AG20443 (cell line): ENCODE data around the gene SELPLG.
A peak's percentile ranks its signal among the peaks of the same experiment; 100 is the strongest.
"Not testable (repeated sequence)": the region's sequence is repeated elsewhere in the genome, so short reads cannot be mapped to it uniquely, and the experiment has no call there.

Source experiments
- DNase-seq: peaks from one replicate; pipeline ENCODE4 v3.0.0; 2012; ENCODE audit warnings: low spot score, mixed read lengths

The SELPLG gene

DNA sequence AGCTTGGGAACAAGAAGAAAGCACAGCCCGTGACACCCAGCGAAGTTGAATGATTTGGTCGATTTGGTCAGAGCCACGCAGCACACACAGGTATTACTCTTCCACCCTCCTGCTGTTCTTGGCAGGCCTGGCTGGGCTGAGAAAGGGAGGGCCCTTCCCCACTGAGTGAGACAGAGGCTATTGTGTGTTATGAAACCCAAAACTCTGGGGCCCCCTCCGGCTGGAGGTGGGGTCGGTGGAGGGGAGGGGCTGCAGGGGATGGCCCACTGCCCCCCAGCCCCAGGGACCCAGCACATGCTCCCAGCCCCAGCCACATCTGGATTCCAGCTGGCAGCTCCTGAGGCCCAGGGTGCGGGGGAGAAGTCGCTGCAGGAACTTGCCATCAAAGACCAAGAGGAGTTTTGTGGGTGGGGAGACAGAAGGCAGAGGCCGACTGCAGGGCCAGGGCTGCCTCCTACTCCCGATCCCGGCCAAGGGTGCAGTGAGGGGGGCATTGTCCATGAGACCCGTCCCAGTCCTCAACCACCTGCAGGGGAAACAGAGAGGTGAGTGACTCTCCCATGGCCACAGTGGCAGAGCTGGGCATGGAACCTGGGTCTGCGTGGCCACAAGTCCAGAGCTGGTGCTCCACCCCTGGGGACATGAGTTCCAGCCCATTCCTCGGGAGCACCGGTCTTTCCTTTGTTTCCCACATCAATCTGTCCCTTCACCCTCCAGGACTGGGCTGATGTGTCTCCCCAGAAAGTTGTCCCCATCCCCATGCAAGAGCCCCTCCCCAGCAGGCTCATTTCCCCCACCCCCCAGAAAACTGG lies 44.5 kb downstream of the SELPLG start:
- DNase-seq, result peak; percentile 42

DNA sequence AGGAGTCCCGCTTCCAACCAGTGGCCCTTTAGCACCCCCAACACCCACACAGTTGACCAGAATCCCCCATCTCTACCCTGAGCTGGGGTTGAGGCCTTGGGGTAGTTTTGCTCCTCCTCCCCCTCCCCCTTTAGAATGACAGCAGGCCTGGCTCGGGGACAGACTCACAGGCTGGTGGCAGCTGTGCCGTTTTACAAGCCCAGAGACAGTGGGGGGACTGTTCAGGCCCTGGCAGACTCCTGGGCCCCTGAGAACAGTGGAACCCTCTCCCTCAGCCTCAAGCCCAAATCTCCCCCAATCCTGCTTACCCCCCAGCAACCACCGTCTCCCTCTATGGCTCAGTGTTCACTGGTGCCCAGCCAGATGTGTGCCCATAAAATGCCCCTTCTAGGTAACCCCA lies 45.9 kb downstream of the SELPLG start:
- no peak for DNase-seq

DNA sequence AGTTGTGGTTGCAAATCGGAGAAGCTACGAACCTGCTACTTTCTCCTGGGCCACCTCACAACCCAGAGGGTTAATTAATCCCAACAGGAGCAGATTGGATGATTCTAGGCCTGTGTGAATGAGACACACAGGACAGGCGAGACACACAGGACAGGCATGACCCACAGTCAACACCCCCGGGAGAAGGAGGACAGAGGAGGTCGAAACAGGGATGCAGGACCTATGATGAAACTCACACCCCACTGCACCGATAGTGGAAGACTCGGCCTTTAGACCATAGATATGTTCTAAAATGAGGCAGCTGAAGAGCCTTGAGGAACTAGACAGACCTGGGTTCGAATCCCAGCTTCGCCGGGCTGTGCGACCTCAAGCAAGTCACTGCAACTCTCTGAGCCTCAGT lies 47.4 kb downstream of the SELPLG start:
- no peak for DNase-seq

DNA sequence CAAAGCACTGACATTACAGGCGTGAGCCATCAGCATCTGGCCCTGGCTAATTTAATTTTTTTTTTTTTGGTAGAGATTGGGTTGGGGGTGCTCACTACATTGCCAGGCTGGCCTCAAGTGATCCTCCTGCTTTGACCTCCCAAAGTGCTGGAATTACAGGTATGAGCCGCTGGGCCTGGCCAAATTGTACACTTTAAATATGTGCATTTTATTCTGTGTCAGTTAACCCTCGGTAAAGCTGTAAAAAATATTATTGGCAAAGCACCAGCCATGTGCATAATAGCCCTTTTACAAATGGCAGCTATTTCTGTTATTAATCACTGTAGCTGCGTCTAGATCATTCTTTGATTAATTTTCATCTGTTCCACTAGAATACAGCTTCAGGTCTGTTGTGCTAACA lies 47.8 kb downstream of the SELPLG start:
- no peak for DNase-seq

DNA sequence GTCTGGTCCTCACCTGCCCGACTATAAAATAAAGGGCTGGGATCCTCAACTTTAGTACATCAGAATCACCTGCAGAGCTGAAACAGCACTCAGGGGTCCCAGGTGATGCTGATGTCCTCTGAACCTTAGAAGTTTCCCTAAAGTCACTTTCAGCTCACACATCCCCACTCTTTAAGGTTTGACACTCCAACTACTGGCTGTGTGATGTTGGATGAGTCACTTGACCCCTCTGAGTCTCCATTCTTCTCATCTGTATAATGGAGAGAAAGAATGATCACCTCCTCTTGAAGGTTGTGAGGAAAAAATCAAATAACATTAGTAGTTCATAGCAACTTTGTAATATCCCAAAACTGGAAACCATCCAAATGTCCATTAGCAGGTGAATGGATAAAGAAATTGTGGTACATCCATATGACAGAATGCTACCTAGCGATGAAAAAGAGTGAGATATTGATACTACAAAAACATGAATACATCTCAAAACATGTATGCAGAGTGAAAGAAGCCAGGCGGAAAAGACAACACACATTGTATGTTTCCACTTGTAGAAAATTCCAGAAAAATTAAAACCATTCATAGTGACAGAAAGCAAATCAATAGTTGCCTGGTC lies 49.1 kb downstream of the SELPLG start:
- DNase-seq, result no peak

DNA sequence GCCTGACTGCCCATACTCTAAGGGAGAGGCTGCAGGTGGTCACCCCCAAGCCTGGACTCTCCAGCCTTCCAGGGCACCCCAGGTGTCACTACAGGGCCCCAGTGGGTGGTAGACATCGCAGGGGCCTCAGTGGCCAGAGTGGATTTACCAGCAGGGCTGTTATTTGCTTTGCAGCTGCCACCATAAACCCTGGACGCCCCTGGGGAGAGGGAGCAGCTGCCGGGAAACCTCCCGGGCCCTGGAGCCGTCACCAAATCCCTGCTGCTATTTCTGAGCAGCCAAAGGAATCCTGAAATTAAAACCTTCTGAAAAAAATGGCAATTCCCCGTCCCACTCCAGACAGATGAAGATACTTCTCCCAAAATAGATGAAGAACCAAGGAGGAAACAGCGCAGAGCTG lies 49.7 kb downstream of the SELPLG start:
- no peak for DNase-seq

DNA sequence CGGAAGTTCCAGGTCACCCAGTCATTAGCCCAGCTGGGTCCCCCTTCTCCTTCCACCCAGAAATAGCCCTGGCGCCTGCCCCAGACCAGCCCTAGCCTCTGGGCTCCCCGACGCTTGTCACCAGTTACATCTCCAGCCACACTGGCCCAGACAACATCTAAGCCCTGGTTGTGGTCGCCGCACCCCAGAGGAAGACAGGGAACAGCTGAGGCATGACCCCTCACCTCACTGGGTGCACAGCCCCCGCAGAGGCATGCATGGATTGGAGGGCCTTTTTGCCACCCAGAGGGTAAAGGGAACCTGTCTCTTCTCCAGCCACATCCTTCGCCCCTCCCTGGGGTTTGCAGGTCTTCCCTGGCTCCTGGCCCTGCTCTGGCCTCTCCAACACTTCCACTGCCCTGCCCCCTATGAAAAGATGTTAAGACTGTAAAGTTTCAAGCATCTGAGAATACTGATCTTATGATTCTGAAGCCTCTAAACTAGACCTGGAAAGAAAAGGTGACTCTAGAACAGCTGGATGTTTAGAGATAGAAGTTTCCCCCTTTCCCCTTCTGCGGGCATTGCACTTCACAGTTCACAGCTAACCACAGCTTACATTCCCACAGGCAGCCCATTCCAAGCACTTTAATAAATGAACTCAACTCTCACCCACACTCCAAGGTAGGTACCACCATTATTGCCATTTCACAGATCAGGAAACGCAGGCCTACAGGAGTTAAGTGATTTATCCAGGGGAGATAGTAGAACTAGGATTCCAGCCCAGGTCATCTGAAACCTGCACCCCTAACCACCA lies 50.5 kb downstream of the SELPLG start:
- DNase-seq, result no peak

DNA sequence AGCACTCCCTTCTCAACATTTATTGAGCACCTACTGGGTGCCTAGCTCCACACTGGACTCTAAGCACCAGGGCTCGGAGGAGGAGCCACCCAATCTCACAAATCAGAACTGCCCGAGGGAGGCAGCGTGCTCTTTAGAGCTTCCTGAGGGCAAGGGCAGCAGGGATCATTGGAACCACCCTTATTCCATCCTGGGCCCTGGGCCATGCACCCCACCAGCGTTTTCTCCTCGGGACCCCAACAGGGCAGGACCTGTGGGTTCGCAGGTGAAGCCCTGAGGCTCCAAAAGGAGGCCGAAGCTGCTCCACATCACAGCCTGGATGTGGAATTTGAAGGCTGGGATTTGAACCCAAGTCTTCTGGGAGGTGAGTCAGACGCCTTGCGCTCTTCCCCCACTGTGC lies 51.2 kb downstream of the SELPLG start:
- DNase-seq, result no peak

DNA sequence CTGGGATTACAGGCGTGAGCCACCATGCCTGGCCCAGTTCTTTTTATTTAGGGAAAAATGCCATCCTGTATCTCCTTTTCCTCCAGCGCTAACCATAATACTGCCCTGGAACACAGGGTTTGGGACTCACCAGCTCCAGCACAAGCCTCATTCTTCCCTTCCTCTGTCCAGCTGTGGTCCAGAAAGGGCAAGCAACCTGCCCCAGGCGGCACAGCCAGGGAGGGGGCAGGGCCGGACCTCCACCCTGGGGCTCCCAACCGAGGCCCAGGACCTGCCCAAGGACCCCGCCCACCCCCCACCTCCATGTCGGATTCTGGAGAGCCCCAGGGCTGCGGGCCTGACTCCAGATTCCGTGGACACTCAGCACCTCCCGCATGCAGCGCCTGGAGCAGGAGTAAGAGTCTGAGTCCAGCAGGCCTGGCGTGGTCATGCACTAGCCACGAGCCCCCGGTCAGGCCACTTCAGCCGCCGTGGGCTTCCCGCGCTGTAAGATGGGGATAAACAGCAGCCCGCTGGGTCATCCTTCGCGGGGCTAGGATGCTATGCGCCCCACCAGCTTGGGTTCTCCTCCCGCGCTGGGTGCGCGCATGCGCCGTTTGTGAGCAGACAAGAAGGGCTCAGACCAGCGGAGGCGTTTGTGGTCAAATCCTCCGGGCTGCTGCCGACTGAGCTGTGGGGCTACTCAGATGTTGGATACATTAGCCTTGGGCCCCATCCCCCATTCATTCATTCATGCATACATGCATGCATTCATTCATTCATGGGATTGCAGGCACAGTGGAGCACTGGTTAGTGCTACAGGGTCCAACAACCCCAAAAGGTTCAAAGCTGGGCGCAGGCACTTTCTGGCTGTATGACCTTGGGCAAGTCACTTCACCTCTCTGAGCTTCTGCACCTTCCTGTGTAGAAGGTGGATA lies 52.1 kb downstream of the SELPLG start:
- DNase-seq, result no peak

DNA sequence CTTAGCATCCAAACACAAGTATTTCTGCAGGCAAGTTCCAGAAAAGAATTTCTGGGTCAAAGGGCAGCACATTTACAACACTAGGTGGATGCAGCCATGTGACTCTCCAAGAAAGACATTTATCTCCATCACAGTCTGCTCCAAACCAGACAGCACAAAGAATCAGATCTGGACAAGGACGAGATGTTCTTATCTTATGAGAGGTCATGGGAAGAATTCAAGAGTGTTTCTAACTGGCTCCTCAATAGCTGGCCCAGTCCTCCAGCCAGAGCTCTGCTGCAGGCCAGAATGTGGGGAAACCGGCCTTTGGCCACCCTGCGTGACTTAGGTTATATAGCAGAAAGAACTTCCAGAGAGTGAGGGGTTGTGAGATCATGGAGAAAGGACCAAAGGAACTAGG lies 53.2 kb downstream of the SELPLG start:
- DNase-seq, result no peak

DNA sequence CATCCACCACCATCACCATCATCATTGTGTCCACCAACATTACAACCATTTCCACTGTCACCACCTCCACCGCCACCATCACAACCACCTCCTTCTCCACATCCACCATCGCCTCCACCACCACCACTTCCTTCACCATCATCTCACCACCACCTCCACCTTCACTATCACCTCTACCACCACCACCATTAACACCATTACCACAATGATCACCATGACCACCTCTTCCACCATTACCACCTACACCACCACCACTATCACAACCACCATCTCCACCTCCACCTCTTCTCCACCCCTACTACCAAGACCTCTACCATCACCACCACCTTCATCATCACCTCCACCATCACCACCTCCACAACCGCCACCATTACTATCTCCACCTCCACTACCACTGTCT lies 54.9 kb downstream of the SELPLG start:
- no peak for DNase-seq

DNA sequence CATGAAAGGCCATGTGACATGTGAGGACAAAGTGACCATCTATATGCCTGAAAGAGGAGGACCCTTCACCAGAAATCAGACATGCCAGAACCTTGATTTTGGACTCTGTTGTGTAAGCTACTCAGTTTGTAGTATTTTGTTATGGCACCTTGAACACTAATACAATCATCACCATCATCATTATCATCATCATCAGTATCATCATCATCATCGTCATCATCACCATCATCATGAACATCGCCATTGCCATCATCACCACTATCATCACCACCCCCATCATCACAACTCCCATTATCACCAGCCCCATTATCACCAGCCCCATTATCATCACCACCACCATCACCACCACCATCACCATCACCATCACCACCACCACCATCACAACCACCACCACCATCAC lies 55.4 kb downstream of the SELPLG start:
- DNase-seq, result no peak

DNA sequence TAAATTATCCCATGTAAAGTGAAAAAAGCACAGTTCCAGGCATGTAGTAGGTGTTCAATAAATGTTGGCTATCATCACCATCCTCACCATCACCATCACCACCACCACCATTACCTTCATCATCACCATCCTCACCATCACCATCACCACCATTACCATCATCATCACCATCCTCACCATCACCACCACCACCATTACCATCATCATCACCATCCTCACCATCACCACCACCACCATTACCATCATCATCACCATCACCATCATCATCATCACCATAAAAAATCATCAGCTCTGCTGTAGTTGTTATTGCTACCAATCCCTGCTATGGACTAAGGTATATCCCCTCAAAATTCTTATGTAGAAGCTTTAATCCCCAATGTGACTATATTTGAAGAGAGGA lies 56.2 kb downstream of the SELPLG start:
- no peak for DNase-seq

DNA sequence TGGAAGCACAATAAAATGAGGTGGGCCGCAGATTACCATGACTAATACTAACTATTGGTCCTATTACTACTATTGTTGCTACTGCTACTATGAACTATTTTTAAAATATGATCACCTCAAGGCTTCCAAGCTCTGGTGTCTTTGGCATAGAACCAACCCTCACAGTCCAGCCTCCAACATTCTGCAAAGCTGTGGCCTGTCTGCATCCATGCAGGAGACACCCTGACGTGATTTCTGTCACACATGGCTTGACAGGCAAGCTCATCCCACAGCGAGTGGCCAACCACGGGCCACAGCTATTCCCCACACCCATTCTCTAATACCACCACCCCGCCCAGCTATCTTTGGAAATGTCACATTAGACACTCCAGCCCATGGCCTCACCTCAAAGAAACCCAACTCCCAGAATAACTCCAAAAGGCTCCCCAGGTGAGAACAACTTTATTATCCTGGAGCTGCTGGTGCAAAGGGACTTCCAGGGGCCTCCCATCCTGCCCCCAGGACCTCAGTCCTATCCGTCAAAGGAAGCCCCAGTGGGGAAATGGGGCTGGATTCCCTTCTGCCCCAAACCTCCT lies 56.9 kb downstream of the SELPLG start:
- DNase-seq, result no peak

DNA sequence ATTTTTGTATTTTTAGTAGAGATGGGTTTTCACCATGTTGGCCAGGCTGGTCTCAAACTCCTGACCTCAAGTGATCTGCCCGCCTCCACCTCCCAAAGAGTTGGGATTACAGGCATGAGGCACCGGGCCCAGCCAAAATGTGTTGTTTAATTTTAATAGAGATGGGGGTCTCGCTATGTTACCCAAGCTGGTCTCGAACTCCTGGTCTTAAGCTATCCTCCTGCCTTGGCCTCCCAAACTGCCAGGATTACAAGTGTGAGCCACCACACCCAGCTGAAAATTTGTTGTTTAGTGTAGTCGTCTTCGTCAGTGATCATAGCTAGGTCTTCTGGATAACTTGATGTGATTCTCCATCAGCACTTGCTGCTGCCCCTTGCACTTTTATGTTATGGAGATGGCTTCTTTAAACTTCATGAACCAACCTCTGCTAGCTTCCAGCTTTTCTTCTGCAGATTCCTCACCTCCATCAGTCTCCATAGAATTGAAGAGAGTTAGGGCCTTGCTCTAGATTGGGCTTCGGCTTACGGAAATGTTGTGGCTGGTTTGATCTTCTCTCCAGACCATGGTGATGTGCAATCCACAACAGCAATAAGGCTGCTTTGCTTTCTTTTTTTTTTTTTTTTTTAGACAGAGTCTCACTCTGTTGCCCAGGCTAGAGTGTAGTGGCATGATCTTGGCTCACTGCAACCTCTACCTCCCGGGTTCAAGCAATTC lies 58.3 kb downstream of the SELPLG start:
- DNase-seq, result no peak

DNA sequence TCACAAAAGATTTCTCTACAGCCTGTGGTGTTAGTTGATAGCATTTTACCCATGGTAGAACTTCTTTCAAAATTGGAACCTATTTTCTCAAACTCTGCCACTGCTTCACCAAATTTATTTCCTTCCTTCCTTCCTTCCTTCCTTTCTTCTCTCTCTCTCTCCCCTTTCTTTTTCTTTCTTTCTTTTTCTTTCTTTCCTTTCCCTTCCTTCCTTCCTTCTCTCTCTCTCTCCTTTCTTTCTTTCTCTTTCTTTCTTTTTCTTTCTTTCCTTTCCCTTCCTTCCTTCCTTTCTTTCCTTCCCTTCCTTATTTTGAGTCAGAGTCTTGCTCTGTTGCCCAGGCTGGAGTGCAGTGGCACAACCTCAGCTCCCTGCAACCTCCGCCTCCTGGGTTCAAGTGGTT lies 59.4 kb downstream of the SELPLG start:
- DNase-seq, result not testable (repeated sequence)

DNA sequence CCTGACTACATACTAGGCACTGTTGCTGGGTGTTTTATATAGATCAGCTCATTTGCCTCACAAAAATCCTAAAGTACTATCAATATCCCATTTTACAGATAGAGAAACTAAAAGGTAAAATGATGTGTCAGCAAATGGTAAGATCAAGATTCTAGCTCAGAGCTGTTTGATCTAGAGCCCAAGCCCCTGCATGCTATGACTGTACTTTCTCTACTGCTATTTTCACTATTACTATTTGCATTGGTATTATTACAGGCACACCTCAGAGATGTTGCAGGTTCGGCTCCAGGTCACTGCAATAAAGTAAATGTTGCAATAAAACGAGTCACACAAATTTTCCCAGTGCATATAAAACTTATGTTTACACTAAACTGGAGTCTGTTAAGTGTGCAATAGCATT lies 60.4 kb downstream of the SELPLG start:
- no peak for DNase-seq

DNA sequence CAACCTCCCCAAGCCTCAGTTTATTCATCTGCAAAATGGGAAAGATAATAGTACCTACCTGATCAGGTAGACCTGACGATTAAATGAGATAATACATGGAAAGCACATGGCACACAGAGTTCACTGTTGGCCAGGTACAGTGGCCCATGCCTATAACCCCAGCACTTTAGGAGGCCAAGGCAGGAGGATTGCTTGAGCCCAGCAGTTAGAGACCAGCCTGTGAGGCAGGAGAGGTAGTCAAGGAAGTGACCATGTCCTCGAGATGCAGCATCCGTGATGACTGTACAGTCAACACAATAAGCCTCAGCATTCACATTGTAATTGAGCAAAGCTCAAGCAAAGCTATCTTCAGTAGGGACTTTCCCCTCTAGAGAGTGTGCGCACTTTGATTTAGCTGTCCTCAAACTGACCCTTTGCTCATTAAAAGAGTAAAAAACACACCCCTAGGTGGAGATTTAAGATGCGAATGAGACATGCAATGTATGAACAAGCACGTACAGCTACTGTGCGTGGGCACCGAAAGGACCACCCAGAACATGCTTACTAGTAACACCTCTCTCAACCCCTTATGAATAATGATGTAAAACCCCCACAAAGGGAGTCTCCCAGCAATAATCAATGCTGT lies 61.4 kb downstream of the SELPLG start:
- no peak for DNase-seq
